Neural cell (in vitro differentiated cells): Measurements from ENCODE around the gene INO80E. TPM values are rescaled to one million over a fixed set of nuclear protein-coding genes. Genes with fewer than 3 reads are reported as not detected.

Source experiments
- H2AFZ ChIP-seq: fragments of 200-600, 300-800 bp; sonication (generic), shearing (Covaris generic); 2 replicates; pipeline ENCODE4 v1.6.0; 2014; ENCODE audit warnings: low read depth, mild to moderate bottlenecking, antibody characterized with exemption, low read length, moderate library complexity
- H3F3A ChIP-seq: fragments of 200-600 bp; shearing (Covaris generic); 2 replicates; pipeline ENCODE4 v1.6.1; 2016; ENCODE audit warnings: mild to moderate bottlenecking, moderate library complexity, mixed read lengths, antibody characterized with exemption, low read length; ENCODE audit not compliant: insufficient read depth, poor library complexity, severe bottlenecking
- H3K27ac ChIP-seq: fragments of 200-600, 300-800 bp; sonication (generic), shearing (Covaris generic); 2 replicates; pipeline ENCODE4 v1.5.1; 2014; ENCODE audit warnings: mild to moderate bottlenecking, low read length, moderate library complexity
- H3K27me3 ChIP-seq: fragments of 300-800, 200-600 bp; sonication (generic), shearing (Covaris generic); 2 replicates; pipeline ENCODE4 v1.6.0; 2014; ENCODE audit warnings: mild to moderate bottlenecking, low read depth, low read length, moderate library complexity; ENCODE audit not compliant: insufficient read depth
- H3K36me3 ChIP-seq: fragments of 300-800, 200-600 bp; sonication (generic), shearing (Covaris generic); 2 replicates; pipeline ENCODE4 v1.5.1; 2014; ENCODE audit warnings: mild to moderate bottlenecking, antibody characterized with exemption, low read length, moderate library complexity; ENCODE audit not compliant: insufficient read depth
- H3K4me2 ChIP-seq: fragments of 300-800, 200-600 bp; sonication (generic), shearing (Covaris generic); 2 replicates; pipeline ENCODE4 v1.6.0; 2014; ENCODE audit warnings: mild to moderate bottlenecking, low read length
- H3K4me3 ChIP-seq: fragments of 300-800, 200-600 bp; sonication (generic), shearing (Covaris generic); 2 replicates; pipeline ENCODE4 v1.5.1; 2014; ENCODE audit warnings: mild to moderate bottlenecking, low read length, moderate library complexity
- H3K79me2 ChIP-seq: fragments of 200-600 bp; shearing (Covaris generic); replicated peaks from 2 replicates; pipeline ENCODE4 v1.6.0; 2014; ENCODE audit warnings: mild to moderate bottlenecking, low read length, moderate library complexity; ENCODE audit not compliant: insufficient read depth
- H3K9ac ChIP-seq: fragments of 300-800, 200-600 bp; sonication (generic), shearing (Covaris generic); 2 replicates; pipeline ENCODE4 v1.6.1; 2016; ENCODE audit warnings: mild to moderate bottlenecking, low read length, mixed read lengths
- H3K9me2 ChIP-seq: fragments of 200-600 bp; shearing (Covaris generic); 2 replicates; pipeline ENCODE4 v1.6.1; 2016; ENCODE audit warnings: mild to moderate bottlenecking, low read length, mixed read lengths; ENCODE audit not compliant: insufficient read depth
- H3K9me3 ChIP-seq: fragments of 200-600, 300-800 bp; sonication (generic), shearing (Covaris generic); 2 replicates; pipeline ENCODE4 v1.6.1; 2016; ENCODE audit warnings: mild to moderate bottlenecking, mixed run types, low read length, moderate library complexity, mixed read lengths
- H4K20me1 ChIP-seq: fragments of 200-600 bp; shearing (Covaris generic); 2 replicates; pipeline ENCODE4 v1.6.1; 2016; ENCODE audit warnings: mild to moderate bottlenecking, mixed run types; ENCODE audit not compliant: insufficient read depth
- CTCF ChIP-seq: fragments of 450-650 bp; IDR thresholded peaks from 2 replicates; pipeline ENCODE4 v1.5.1; 2014; ENCODE audit warnings: antibody characterized with exemption, mild to moderate bottlenecking, moderate library complexity; ENCODE audit not compliant: poor library complexity, severe bottlenecking
- EP300 ChIP-seq: fragments of 450-650 bp; conservative IDR thresholded peaks from 2 replicates; pipeline ENCODE4 v1.6.1; 2014; ENCODE audit warnings: antibody characterized with exemption, mild to moderate bottlenecking, moderate library complexity; ENCODE audit not compliant: poor library complexity, severe bottlenecking
- EZH2 ChIP-seq: fragments of 200-600, 300-800 bp; shearing (Covaris generic), sonication (generic); IDR thresholded peaks from 2 replicates; pipeline ENCODE4 v1.6.1; 2014; ENCODE audit warnings: antibody characterized with exemption, low read length, borderline replicate concordance, mild to moderate bottlenecking; ENCODE audit not compliant: insufficient read depth, poor library complexity, severe bottlenecking
- MXI1 ChIP-seq: fragments of 450-650 bp; conservative IDR thresholded peaks from 2 replicates; pipeline ENCODE4 v1.6.1; 2014; ENCODE audit warnings: antibody characterized with exemption, mild to moderate bottlenecking; ENCODE audit not compliant: poor library complexity, severe bottlenecking
- POLR2AphosphoS5 ChIP-seq: IDR thresholded peaks from 2 replicates; pipeline ENCODE4 v1.6.1; 2012
- RAD21 ChIP-seq: fragments of 450-650 bp; conservative IDR thresholded peaks from 2 replicates; pipeline ENCODE4 v1.6.1; 2014; ENCODE audit warnings: antibody characterized with exemption, mild to moderate bottlenecking, moderate library complexity
- SMC3 ChIP-seq: fragments of 450-650 bp; conservative IDR thresholded peaks from 2 replicates; pipeline ENCODE4 v1.6.1; 2014; ENCODE audit warnings: antibody characterized with exemption, mild to moderate bottlenecking, moderate library complexity; ENCODE audit not compliant: poor library complexity
- TAF1 ChIP-seq: IDR thresholded peaks from 2 replicates; pipeline ENCODE4 v1.6.1; 2012; ENCODE audit warnings: low read depth
- polyA plus RNA-seq: library from polyadenylated mRNA; depleted of rRNA; stranded (reverse); fragments of >200 nt; gene quantifications from 2 replicates; pipeline ENCODE4 v1.2.3, GENCODE V29; 2014
- TF ChIP-seq, protein P1 (sequence below): IDR thresholded peaks from 2 replicates; pipeline ENCODE4 v1.6.1; 2012; ENCODE audit warnings: borderline replicate concordance

The INO80E gene
- polyA plus RNA-seq, 1 donor from 2014 or later = 130 TPM

GRCh38 chr16:29978081-29978480, 18.0 kb upstream of the INO80E start:
- H2AFZ ChIP-seq = no peak overlapping the region
- H3K4me3 ChIP-seq = no peak overlapping the region
- no peaks in the 10 kb centered on the region for H3K9me2 ChIP-seq
- TF ChIP-seq POLR2AphosphoS5 (no peak), CTCF (no peak), TAF1 (no peak), EZH2 (no peak), EP300 (no peak), MXI1 (no peak), RAD21 (no peak), SMC3 (no peak)
- TF ChIP-seq, protein P1, sequence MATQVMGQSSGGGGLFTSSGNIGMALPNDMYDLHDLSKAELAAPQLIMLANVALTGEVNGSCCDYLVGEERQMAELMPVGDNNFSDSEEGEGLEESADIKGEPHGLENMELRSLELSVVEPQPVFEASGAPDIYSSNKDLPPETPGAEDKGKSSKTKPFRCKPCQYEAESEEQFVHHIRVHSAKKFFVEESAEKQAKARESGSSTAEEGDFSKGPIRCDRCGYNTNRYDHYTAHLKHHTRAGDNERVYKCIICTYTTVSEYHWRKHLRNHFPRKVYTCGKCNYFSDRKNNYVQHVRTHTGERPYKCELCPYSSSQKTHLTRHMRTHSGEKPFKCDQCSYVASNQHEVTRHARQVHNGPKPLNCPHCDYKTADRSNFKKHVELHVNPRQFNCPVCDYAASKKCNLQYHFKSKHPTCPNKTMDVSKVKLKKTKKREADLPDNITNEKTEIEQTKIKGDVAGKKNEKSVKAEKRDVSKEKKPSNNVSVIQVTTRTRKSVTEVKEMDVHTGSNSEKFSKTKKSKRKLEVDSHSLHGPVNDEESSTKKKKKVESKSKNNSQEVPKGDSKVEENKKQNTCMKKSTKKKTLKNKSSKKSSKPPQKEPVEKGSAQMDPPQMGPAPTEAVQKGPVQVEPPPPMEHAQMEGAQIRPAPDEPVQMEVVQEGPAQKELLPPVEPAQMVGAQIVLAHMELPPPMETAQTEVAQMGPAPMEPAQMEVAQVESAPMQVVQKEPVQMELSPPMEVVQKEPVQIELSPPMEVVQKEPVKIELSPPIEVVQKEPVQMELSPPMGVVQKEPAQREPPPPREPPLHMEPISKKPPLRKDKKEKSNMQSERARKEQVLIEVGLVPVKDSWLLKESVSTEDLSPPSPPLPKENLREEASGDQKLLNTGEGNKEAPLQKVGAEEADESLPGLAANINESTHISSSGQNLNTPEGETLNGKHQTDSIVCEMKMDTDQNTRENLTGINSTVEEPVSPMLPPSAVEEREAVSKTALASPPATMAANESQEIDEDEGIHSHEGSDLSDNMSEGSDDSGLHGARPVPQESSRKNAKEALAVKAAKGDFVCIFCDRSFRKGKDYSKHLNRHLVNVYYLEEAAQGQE = no peak
- H3K27ac ChIP-seq = no peak overlapping the region
- peaks cover 41% of the 10 kb centered on the region for H3K79me2 ChIP-seq
- H3K4me2 ChIP-seq = no peak overlapping the region
- H3K9me3 ChIP-seq = no peaks in the 10 kb centered on the region
- no peaks in the 10 kb centered on the region for H3F3A ChIP-seq
- no peaks in the 10 kb centered on the region for H3K27me3 ChIP-seq
- no peak overlapping the region for H3K9ac ChIP-seq
- no peaks in the 10 kb centered on the region for H3K36me3 ChIP-seq
- H4K20me1 ChIP-seq = peaks cover 12% of the 10 kb centered on the region

- Histone ChIP-seq H3K36me3 (no peaks in the 10 kb centered on the region), H4K20me1 (peaks cover 12% of the 10 kb centered on the region), H3K27me3 (no peaks in the 10 kb centered on the region)
These were observed 17.3 kb upstream of the INO80E start for GRCh38 chr16:29978564-29979270.

More at GRCh38 chr16:29978564-29979270, 17.3 kb upstream of the INO80E start:
- Histone ChIP-seq H3K4me2 (no peak overlapping the region), H3K27ac (no peak overlapping the region), H3K79me2 (peaks cover 41% of the 10 kb centered on the region), H3K4me3 (no peak overlapping the region), H3K9me2 (no peaks in the 10 kb centered on the region), H3F3A (no peaks in the 10 kb centered on the region), H2AFZ (no peak overlapping the region), H3K9me3 (no peaks in the 10 kb centered on the region), H3K9ac (no peak overlapping the region)
- no peak for TF ChIP-seq EP300
